Neural cell (in vitro differentiated cells): ENCODE measurements around the gene TSNAXIP1.

Experiments used
- CTCF ChIP-seq: fragments of 450-650 bp; IDR thresholded peaks from 2 replicates; pipeline ENCODE4 v1.5.1; 2014; ENCODE audit warnings: antibody characterized with exemption, mild to moderate bottlenecking, moderate library complexity; ENCODE audit not compliant: poor library complexity, severe bottlenecking
- MXI1 ChIP-seq: fragments of 450-650 bp; conservative IDR thresholded peaks from 2 replicates; pipeline ENCODE4 v1.6.1; 2014; ENCODE audit warnings: antibody characterized with exemption, mild to moderate bottlenecking; ENCODE audit not compliant: poor library complexity, severe bottlenecking
- POLR2AphosphoS5 ChIP-seq: IDR thresholded peaks from 2 replicates; pipeline ENCODE4 v1.6.1; 2012
- RAD21 ChIP-seq: fragments of 450-650 bp; conservative IDR thresholded peaks from 2 replicates; pipeline ENCODE4 v1.6.1; 2014; ENCODE audit warnings: antibody characterized with exemption, mild to moderate bottlenecking, moderate library complexity
- REST ChIP-seq: IDR thresholded peaks from 2 replicates; pipeline ENCODE4 v1.6.1; 2012; ENCODE audit warnings: borderline replicate concordance

- no peak for TF ChIP-seq CTCF
- no peak for TF ChIP-seq POLR2AphosphoS5
- no peak for TF ChIP-seq MXI1
- no peak for TF ChIP-seq RAD21
- no peak for TF ChIP-seq REST
Observed at GRCh38 chr16:67764158-67764667, 42.5 kb upstream of the TSNAXIP1 start.
